Cardiac muscle cell (in vitro differentiated cells and primary cell): ENCODE data around the gene ZGPAT. TPM values are rescaled to one million over a fixed set of nuclear protein-coding genes. Genes with fewer than 3 reads are reported as not detected.

Experiments used
- DNase-seq, 2 donors: peaks; one replicate each; pipeline versions ENCODE4 v3.0.0 to v3.0.0-alpha.2; 2010 to 2017; ENCODE audit warnings: low read depth in 1 of 2, low spot score in 1 of 2
- H3K27ac ChIP-seq: fragments of 200-600 bp; sonication (generic); 2 replicates; pipeline ENCODE4 v1.5.1; 2016
- H3K27me3 ChIP-seq: fragments of 200-600 bp; sonication (generic); 2 replicates; pipeline ENCODE4 v1.6.0; 2016; ENCODE audit warnings: control low read depth
- H3K36me3 ChIP-seq: fragments of 200-600 bp; sonication (generic); 2 replicates; pipeline ENCODE4 v1.5.1; 2016; ENCODE audit warnings: control low read depth
- H3K4me1 ChIP-seq: fragments of 200-600 bp; sonication (generic); 2 replicates; pipeline ENCODE4 v1.8.1; 2017; ENCODE audit warnings: low read depth, mild to moderate bottlenecking, mixed run types
- H3K4me3 ChIP-seq: fragments of 200-600 bp; sonication (generic); 2 replicates; pipeline ENCODE4 v1.5.1; 2016; ENCODE audit warnings: mild to moderate bottlenecking
- H3K9me3 ChIP-seq: fragments of 200-600 bp; sonication (generic); 2 replicates; pipeline ENCODE4 v1.5.1; 2017; ENCODE audit warnings: low read depth, mild to moderate bottlenecking, control low read depth
- CTCF ChIP-seq: IDR thresholded peaks from 2 replicates; pipeline ENCODE4 v1.5.1; 2012; ENCODE audit warnings: low read depth, mild to moderate bottlenecking, low read length
- polyA plus RNA-seq: library from polyadenylated mRNA; unstranded; fragments of >200 nt; fragmentation: Nextera tagmentation; extraction: Ambion mirVana; gene quantifications from 2 replicates; pipeline ENCODE4 v1.2.1, GENCODE V29; 2016
- total RNA-seq: library from RNA; depleted of rRNA; stranded (reverse); fragments of >200 nt; gene quantifications from 2 replicates; pipeline ENCODE4 v1.2.3, GENCODE V29; 2016

Gene ZGPAT
- total and polyA plus RNA-seq, 2 experiments from 2014 or later, result 36.3 to 37.5 TPM

- DNase-seq, result no peak
- no peaks in the 10 kb centered on the region for H3K4me1 ChIP-seq
- no peaks in the 10 kb centered on the region for H3K36me3 ChIP-seq
- H3K27ac ChIP-seq, result no peak overlapping the region
- H3K9me3 ChIP-seq, result no peaks in the 10 kb centered on the region
- no peak overlapping the region for H3K4me3 ChIP-seq
- no peaks in the 10 kb centered on the region for H3K27me3 ChIP-seq
- TF ChIP-seq CTCF, result no peak
Observed at GRCh38 chr20:63680427-63680826, 27.4 kb upstream of the ZGPAT start.

GRCh38 chr20:63680857-63681608, 26.8 kb upstream of the ZGPAT start:
- H3K4me3 ChIP-seq, result no peak overlapping the region
- H3K4me1 ChIP-seq, result no peaks in the 10 kb centered on the region
- no peak for TF ChIP-seq CTCF
- no peak overlapping the region for H3K27ac ChIP-seq
- DNase-seq, result no peak
- no peaks in the 10 kb centered on the region for H3K27me3 ChIP-seq
- no peaks in the 10 kb centered on the region for H3K36me3 ChIP-seq
- no peaks in the 10 kb centered on the region for H3K9me3 ChIP-seq

DNA sequence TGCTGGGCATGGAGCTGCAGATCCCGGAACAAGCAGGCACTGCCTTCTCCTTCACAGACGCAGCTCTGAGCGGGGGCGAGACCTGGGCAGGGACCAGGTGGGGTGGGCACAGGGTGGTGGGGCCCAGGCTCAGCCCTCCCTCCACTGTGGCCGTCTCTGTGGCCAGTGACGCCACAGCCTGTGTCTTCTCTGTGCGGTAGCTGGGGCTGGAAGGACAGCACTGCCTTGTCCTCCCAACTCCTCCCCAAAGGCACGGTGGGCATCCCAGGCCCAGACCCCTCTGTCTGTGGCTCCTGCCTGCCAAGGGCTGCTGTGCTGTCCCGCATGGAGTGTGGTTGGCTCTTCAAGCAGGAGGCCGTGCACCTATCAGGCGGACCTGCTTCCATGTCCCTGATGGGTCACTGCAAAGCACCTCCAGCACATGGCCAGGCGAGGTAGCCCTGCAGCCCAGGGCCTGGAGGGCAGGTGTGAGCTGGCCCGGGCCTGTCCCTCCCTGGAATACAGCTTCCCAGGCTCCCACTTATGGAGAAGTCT, 26.2 kb upstream of the ZGPAT start:
- H3K4me1 ChIP-seq, result peaks cover 5% of the 10 kb centered on the region
- H3K4me3 ChIP-seq, result no peak overlapping the region
- H3K9me3 ChIP-seq, result no peaks in the 10 kb centered on the region
- DNase-seq, result no peak
- no peaks in the 10 kb centered on the region for H3K27me3 ChIP-seq
- H3K27ac ChIP-seq, result no peak overlapping the region
- H3K36me3 ChIP-seq, result no peaks in the 10 kb centered on the region
- no peak for TF ChIP-seq CTCF

DNA sequence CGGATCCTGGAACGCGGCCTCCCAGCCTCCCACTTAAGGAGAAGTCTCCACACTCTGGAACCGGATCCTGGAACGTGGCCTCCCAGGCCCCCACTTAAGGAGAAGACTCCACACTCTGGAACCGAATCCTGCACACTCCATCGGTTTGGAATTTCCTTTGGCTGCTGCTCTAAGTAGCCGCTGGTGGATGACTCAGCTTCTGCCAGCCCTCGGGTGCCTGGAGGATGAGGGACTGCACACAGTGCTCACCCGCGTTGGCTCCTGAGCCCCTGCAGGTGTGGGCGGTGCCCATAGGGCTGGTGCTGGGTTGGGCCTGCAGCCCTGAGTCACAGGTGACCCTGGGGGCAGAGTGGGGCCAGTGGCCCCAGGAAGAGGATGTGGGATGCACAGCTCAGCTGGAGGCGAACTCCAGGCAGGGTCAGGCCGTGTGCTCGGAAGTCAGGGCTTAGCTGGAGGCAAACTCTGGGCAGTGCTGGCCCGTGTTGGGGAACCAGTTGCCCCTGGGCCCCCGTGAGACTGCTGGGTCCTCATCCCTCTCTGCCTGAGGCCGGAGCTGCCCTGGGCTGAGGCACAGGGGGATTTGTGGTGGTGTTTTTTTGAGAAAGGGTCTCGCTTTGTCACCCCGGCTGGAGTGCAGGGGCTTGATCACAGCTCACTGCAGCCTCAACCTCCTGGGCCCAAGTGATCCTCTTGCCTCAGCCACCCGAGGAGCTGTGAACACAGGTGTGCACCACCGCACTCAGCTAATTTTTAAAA, 25.3 kb upstream of the ZGPAT start:
- Histone ChIP-seq H3K27ac (no peak overlapping the region), H3K4me1 (peaks cover 7% of the 10 kb centered on the region), H3K36me3 (no peaks in the 10 kb centered on the region), H3K27me3 (no peaks in the 10 kb centered on the region), H3K4me3 (no peak overlapping the region), H3K9me3 (no peaks in the 10 kb centered on the region)
- TF ChIP-seq CTCF, result no peak
- peak in 1 of 2 donors; percentile 97 for DNase-seq

DNA sequence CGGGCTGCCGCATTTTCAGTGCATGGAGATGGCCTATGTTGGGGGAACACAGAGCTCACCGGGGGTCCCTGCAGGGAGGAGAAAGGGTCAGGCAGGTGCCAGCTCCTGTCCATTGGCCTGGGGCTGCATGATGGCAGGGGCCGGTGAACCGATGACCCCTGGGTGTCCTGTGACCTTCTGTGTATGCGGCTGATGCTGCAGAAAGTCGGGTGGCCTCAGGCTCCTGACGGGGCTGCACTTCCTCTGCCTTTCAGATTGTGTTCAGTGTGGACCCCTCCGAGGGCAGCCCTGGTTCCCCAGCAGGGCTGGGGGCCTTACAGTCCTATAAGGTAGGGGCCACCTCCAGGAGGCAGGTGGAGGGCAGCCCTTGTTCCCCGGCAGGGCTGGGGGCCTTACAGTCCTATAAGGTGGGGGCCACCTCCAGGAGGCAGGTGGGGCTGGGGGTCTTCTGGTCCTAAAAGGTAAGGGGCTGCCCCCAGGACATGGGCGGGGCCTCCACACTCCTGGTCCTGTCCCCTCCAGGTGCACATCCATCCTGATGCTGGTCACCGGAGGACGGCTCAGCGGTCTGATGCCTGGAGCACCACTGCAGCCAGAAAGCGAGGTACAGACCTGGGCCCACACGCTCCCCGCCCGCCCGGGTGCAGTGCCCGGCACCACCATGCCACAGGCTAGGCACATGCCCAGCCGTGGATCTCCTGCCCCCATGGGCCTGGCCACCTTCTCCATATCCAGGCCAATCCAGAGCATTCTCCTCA, 22.4 kb upstream of the ZGPAT start:
- Histone ChIP-seq H3K9me3 (no peaks in the 10 kb centered on the region), H3K4me1 (peaks cover 7% of the 10 kb centered on the region), H3K36me3 (no peaks in the 10 kb centered on the region), H3K4me3 (no peak overlapping the region), H3K27me3 (no peaks in the 10 kb centered on the region), H3K27ac (no peak overlapping the region)
- no peak for TF ChIP-seq CTCF
- DNase-seq, result no peak
